ENCODE measurements around the gene NFKBIB.

- no peak for TF ChIP-seq CHD2 (IDR thresholded peaks at IDR 0.05; ENCODE audit: low read length, partially characterized antibody)
- TF ChIP-seq EP300 (IDR thresholded peaks at IDR 0.05) = no peak
- TF ChIP-seq RAD21 (conservative IDR thresholded peaks at IDR 0.05 in 1 of 2, IDR thresholded peaks at IDR 0.05 in 1 of 2) = peak; percentile 60 to 69
- TF ChIP-seq, protein P1, sequence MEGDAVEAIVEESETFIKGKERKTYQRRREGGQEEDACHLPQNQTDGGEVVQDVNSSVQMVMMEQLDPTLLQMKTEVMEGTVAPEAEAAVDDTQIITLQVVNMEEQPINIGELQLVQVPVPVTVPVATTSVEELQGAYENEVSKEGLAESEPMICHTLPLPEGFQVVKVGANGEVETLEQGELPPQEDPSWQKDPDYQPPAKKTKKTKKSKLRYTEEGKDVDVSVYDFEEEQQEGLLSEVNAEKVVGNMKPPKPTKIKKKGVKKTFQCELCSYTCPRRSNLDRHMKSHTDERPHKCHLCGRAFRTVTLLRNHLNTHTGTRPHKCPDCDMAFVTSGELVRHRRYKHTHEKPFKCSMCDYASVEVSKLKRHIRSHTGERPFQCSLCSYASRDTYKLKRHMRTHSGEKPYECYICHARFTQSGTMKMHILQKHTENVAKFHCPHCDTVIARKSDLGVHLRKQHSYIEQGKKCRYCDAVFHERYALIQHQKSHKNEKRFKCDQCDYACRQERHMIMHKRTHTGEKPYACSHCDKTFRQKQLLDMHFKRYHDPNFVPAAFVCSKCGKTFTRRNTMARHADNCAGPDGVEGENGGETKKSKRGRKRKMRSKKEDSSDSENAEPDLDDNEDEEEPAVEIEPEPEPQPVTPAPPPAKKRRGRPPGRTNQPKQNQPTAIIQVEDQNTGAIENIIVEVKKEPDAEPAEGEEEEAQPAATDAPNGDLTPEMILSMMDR (IDR thresholded peaks at IDR 0.05) = peak; percentile 76
- TF ChIP-seq JUN (IDR thresholded peaks at IDR 0.05) = peak in 1 of 2 experiments; percentile 12; a peak in 2 of 5 replicates
- TF ChIP-seq ZFP36 (IDR thresholded peaks at IDR 0.05; ENCODE audit: borderline replicate concordance, partially characterized antibody) = no peak
- TF ChIP-seq MAZ (IDR thresholded peaks at IDR 0.05; ENCODE audit: borderline replicate concordance, low read depth, low read length) = no peak
These were observed 32.8 kb downstream of the NFKBIB start for GRCh38 chr19:38932425-38933179.

All from A549 (cell line).